Natural killer cell (primary cell): ENCODE results near the gene MVK. TPM values are rescaled to one million over a fixed set of nuclear protein-coding genes. Genes with fewer than 3 reads are reported as not detected.

ENCODE experiments used
- ATAC-seq, 3 donors: fragments of 150-1000 bp in 2 of 3; fragments of 200-7000 bp in 1 of 3; cut with Tn5 transposase; 1 replicate in 1 of 3; 2 replicates in 2 of 3; pipeline ENCODE4 v1.10.0; 2021; ENCODE audit warnings: mild to moderate bottlenecking in 2 of 3, moderate library complexity in 2 of 3
- DNase-seq, 2 donors: peaks; one replicate each; pipeline versions ENCODE4 v3.0.0 to v3.0.0-alpha.2; 2013 to 2021; ENCODE audit warnings: mixed read lengths in 1 of 2
- H3K27ac ChIP-seq: one replicate; pipeline ENCODE4 v1.5.1; 2013; ENCODE audit warnings: mild to moderate bottlenecking, low read length
- H3K27me3 ChIP-seq: one replicate; pipeline ENCODE4 v1.6.1; 2013; ENCODE audit warnings: low read length; ENCODE audit not compliant: control insufficient read depth, insufficient read depth
- H3K36me3 ChIP-seq: one replicate; pipeline ENCODE4 v1.6.1; 2013; ENCODE audit warnings: low read length; ENCODE audit not compliant: control insufficient read depth, insufficient read depth
- H3K4me1 ChIP-seq: one replicate; pipeline ENCODE4 v1.6.1; 2013; ENCODE audit warnings: low read length; ENCODE audit not compliant: control insufficient read depth, insufficient read depth
- H3K4me3 ChIP-seq: one replicate; pipeline ENCODE4 v1.5.1; 2013; ENCODE audit warnings: low read length
- H3K9me3 ChIP-seq: one replicate; pipeline ENCODE4 v1.6.1; 2013; ENCODE audit warnings: low read length; ENCODE audit not compliant: control insufficient read depth, insufficient read depth
- H3K27ac Mint-ChIP-seq, 2 donors: one replicate each; pipeline ENCODE4 v1.8.0; 2022; ENCODE audit warnings: mild to moderate bottlenecking in 2 of 2, mixed read lengths in 2 of 2, moderate library complexity in 1 of 2
- H3K27me3 Mint-ChIP-seq, 2 donors: one replicate each; pipeline ENCODE4 v1.8.0; 2022; ENCODE audit warnings: low read depth in 2 of 2, mixed read lengths in 2 of 2
- H3K36me3 Mint-ChIP-seq: one replicate; pipeline ENCODE4 v1.8.0; 2022; ENCODE audit warnings: mixed read lengths
- H3K4me1 Mint-ChIP-seq, 2 donors: one replicate each; pipeline ENCODE4 v1.8.0; 2022; ENCODE audit warnings: mixed read lengths in 2 of 2
- H3K4me3 Mint-ChIP-seq: one replicate; pipeline ENCODE4 v1.8.0; 2022; ENCODE audit warnings: mild to moderate bottlenecking, moderate library complexity, mixed read lengths
- H3K9me3 Mint-ChIP-seq, 2 donors: one replicate each; pipeline ENCODE4 v1.8.0; 2022; ENCODE audit warnings: mixed read lengths in 2 of 2
- WGBS: methylation state at CpG from one replicate; pipeline ENCODE4 v1.1.7; 2013; ENCODE audit warnings: missing lambda C conversion rate; ENCODE audit not compliant: insufficient coverage; 5-methylcytosine and 5-hydroxymethylcytosine counted together
- intact Hi-C: fragments of 100-400 bp; cut with micrococcal nuclease; formaldehyde crosslinking; loops from one replicate; pipeline ENCODE4 v1.14.2; 2022
- total RNA-seq, 4 donors: library from RNA; stranded (reverse); fragments of 120-200 nt in 1 of 4; gene quantifications; one replicate each; pipeline versions ENCODE4 v1.2.3 to v1.2.4, GENCODE V29; 2013 to 2022
- TF ChIP-seq, protein P1 (sequence below): fragments of 200-600 bp; IDR thresholded peaks from one replicate; pipeline ENCODE4 v1.8.0; 2022; ENCODE audit warnings: antibody characterized with exemption

The MVK gene
- total RNA-seq, 3 donors from 2014 or later (not counting 1 experiment from before 2014, with no cell fraction given), result 9.4 to 16.6 (median 16.2) TPM

DNA sequence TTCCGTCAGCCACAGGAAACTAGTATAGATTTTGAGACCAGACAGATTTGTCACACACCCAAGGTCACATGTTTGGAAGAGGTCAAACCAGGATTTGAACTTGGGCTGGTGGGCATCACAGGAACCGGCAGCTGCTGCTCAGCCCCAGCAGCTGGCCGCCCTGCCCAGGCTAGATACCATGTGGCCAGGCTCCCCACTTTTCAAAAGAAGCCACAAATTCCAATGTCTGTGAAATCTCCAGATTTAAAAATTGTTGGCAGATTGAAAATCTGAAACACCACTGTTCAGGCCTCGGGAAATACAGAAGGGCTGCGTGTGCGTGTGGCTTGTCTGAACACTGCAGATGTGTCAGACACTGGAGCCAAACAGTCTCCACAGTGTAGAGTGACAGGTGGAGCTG, 30.7 kb upstream of the MVK start:
- peak overlapping the region; percentile 48 for H3K4me3 Mint-ChIP-seq
- H3K27ac ChIP-seq, result no peak overlapping the region
- H3K4me1 Mint-ChIP-seq, result peaks cover 51 to 53% of the 10 kb centered on the region in 2 donors

DNA sequence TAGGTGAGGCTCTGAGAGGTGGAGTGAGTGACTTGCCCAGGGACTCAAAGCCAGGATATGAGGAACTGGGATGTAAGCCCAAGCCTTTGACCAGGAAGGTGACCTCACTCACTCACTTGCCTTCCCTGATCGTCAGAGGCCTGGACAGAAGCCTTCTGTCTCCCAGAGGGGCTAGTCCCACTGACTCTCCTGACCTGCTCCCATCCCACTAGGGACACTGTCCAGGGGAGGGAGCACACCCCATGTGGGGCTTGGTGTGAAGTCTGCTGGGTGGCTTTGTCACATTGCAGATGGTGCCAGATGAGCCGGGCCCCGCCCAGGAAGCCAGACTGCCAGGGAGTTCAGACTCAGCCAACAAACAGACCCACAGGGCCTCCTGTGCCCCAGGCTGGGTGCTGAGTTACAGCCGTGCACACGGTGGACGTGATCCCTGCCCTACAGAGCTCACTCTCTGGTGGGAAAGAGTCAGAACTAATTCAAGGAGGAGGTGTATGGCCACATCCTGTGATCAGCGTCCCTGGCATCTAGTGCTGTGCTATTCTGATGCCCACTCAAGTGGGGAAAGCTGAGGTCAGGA, 28.6 kb upstream of the MVK start:
- Mint-ChIP-seq H3K27me3 (peaks cover 0 to 3% of the 10 kb centered on the region in 2 donors), H3K27ac (peak overlapping the region; percentile 87 to 88), H3K4me1 (peaks cover 67 to 72% of the 10 kb centered on the region in 2 donors), H3K4me3 (peak overlapping the region; percentile 82), H3K36me3 (no peaks in the 10 kb centered on the region), H3K9me3 (no peaks in the 10 kb centered on the region)
- peak; percentile 44 to 45 for DNase-seq
- H3K4me3 ChIP-seq, result no peak overlapping the region
- ATAC-seq, result peak; percentile 85 to 93 (median 91)
- no peaks in the 10 kb centered on the region for H3K27me3 ChIP-seq
- H3K4me1 ChIP-seq, result peaks cover 52% of the 10 kb centered on the region
- H3K9me3 ChIP-seq, result no peaks in the 10 kb centered on the region
- intact Hi-C loops, result no loop called here
- H3K36me3 ChIP-seq, result no peaks in the 10 kb centered on the region
- H3K27ac ChIP-seq, result peak overlapping the region; percentile 63
- 24% methylated on average over 7 of the region's 7 CpGs for WGBS
- TF ChIP-seq, protein P1, sequence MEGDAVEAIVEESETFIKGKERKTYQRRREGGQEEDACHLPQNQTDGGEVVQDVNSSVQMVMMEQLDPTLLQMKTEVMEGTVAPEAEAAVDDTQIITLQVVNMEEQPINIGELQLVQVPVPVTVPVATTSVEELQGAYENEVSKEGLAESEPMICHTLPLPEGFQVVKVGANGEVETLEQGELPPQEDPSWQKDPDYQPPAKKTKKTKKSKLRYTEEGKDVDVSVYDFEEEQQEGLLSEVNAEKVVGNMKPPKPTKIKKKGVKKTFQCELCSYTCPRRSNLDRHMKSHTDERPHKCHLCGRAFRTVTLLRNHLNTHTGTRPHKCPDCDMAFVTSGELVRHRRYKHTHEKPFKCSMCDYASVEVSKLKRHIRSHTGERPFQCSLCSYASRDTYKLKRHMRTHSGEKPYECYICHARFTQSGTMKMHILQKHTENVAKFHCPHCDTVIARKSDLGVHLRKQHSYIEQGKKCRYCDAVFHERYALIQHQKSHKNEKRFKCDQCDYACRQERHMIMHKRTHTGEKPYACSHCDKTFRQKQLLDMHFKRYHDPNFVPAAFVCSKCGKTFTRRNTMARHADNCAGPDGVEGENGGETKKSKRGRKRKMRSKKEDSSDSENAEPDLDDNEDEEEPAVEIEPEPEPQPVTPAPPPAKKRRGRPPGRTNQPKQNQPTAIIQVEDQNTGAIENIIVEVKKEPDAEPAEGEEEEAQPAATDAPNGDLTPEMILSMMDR, result no peak

More for the DNA sequence above, 30.7 kb upstream of the MVK start:
- Mint-ChIP-seq H3K27me3 (peaks cover 0 to 3% of the 10 kb centered on the region in 2 donors), H3K36me3 (no peaks in the 10 kb centered on the region), H3K27ac (peak overlapping the region; percentile 56 to 77), H3K9me3 (no peaks in the 10 kb centered on the region)
- Histone ChIP-seq H3K9me3 (no peaks in the 10 kb centered on the region), H3K4me3 (no peak overlapping the region), H3K4me1 (peaks cover 43% of the 10 kb centered on the region), H3K36me3 (no peaks in the 10 kb centered on the region), H3K27me3 (no peaks in the 10 kb centered on the region)
- TF ChIP-seq, protein P1, result no peak
- DNase-seq, result no peak
- 75% methylated on average over 6 of the region's 6 CpGs for WGBS
- ATAC-seq, result no peak
- intact Hi-C loops, result no loop called here

DNA sequence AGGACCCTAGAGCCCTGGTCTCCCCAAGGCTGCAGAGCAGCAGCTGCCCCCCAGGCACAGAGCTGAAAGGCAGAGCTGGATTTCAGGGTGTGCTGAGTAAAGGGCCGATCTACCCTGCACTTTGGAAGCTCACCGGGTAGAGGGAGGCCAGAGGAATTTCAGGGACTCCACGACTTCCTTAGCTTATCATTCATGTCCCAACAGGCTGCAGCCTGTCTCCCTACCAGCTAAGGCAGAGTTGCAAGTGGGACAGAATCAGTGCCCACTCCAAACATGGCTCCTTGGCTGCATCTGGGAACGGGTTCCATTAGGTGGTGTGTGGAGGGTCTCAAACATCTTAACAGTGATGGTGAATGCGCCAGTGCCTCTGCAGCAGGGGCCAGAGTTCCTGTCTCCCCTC, 27.8 kb upstream of the MVK start:
- ATAC-seq (no peak), DNase-seq (no peak)
- no peaks in the 10 kb centered on the region for H3K9me3 Mint-ChIP-seq
- H3K27ac ChIP-seq, result peak overlapping the region; percentile 63
- H3K36me3 ChIP-seq, result no peaks in the 10 kb centered on the region
- H3K4me1 ChIP-seq, result peaks cover 54% of the 10 kb centered on the region
- peaks cover 67 to 74% of the 10 kb centered on the region in 2 donors for H3K4me1 Mint-ChIP-seq
- WGBS, result 71% methylated on average over 5 of the region's 5 CpGs
- intact Hi-C loops, result no loop called here
- no peaks in the 10 kb centered on the region for H3K36me3 Mint-ChIP-seq
- H3K27ac Mint-ChIP-seq, result peak overlapping the region; percentile 87 to 88
- no peaks in the 10 kb centered on the region for H3K9me3 ChIP-seq
- no peaks in the 10 kb centered on the region for H3K27me3 ChIP-seq
- TF ChIP-seq, protein P1, result no peak
- H3K4me3 ChIP-seq, result no peak overlapping the region
- H3K27me3 Mint-ChIP-seq, result peaks cover 0 to 3% of the 10 kb centered on the region in 2 donors
- peak overlapping the region; percentile 35 for H3K4me3 Mint-ChIP-seq

DNA sequence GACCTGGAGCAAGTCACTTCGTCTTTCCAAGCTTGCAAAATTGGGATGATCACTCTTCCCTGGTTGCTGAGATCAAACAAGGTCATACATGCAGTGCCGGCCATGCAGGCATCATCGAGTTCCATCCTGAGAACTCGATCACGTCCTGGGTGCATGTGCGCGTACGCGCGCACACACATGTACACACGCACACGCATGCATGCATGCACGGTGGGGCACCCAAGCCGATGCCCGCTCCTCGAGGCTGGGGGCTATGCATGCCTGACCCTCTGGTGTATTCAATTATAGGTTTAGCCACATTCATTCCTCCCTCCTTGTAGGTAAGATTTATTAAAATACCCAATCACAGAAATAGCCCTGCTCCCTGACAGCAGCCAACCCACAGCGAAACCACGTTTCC, 26.3 kb upstream of the MVK start:
- Histone ChIP-seq H3K9me3 (no peaks in the 10 kb centered on the region), H3K36me3 (no peaks in the 10 kb centered on the region), H3K4me1 (peaks cover 54% of the 10 kb centered on the region), H3K4me3 (no peak overlapping the region), H3K27ac (no peak overlapping the region), H3K27me3 (no peaks in the 10 kb centered on the region)
- Mint-ChIP-seq H3K36me3 (no peaks in the 10 kb centered on the region), H3K9me3 (no peaks in the 10 kb centered on the region), H3K4me1 (peaks cover 67 to 71% of the 10 kb centered on the region in 2 donors), H3K27ac (peak overlapping the region in 1 of 2 donors; percentile 16), H3K4me3 (no peak overlapping the region), H3K27me3 (peaks cover 0 to 3% of the 10 kb centered on the region in 2 donors)
- ATAC-seq, result no peak
- DNase-seq, result no peak
- TF ChIP-seq, protein P1, result no peak
- intact Hi-C loops, result no loop called here
- 87% methylated on average over 17 of the region's 18 CpGs for WGBS
